Amniotic stem cell (primary cell): Measurements from ENCODE around the gene ARL6IP1.

ENCODE experiments used
- DNase-seq: peaks from one replicate; lab custom pipeline; 2025; lab: John Stamatoyannopoulos, UW

ARL6IP1 gene

GRCh38 chr16:18801145-18801972, at the start of gene ARL6IP1:
ARL6IP1 (minus strand) TSS chr16:18801549; CDS start chr16:18801466, 83 bp downstream.
- DNase-seq: peak; percentile 99

DNA sequence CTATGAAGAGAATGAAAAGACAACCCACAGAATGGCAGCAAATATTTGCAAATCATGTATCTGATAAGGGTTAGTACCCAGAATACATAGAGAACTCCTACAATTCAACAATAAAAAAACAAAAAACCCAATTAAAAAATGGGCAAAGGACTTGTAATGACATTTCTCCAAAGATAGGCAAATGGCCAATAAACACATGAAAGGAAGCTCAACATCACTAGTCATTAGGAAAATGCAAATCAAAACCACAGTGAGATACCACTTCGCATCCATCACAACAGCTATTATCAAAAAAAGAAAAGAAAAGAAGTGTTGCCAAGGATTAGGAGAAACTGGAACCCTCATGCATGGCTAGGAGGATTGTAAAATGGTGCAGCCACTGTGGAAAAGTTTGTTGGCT, 45.1 kb upstream of the ARL6IP1 start:
- DNase-seq: no peak

- DNase-seq: no peak
Observed at GRCh38 chr16:18842565-18842964, 41.2 kb upstream of the ARL6IP1 start.

DNA sequence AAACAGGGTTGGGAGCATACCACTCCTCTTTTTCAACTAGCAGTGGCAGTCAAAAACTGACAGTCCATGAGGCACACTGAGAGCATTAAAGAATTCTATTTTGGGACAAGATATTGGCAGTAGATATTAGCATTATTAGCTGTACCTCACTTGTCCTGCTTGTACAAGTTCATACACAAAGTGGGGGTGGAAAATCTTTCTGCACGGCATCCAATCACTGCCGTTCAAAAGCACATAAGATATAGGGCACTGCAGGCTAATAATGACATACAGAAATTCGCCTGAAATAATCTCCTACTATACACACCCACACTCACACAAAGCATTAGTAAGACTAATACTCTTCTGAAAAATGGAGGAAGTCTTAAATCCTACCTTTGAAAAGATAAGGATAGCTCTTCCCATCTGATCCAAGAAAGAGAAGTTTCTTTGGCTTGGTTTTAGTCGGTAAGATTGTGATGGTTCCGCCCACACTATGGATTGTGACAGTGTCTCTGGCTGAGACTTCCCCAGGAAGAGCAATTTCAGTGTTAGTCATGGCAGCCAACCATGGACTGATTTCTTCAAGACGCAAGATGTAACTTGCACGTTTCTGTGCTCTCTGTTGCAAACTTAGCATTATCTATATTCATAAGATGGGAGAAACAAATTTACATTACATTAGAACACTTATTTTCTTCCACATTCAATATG, 40.6 kb upstream of the ARL6IP1 start:
- no peak for DNase-seq

GRCh38 chr16:18839555-18839954, 38.2 kb upstream of the ARL6IP1 start:
- DNase-seq: no peak

DNA sequence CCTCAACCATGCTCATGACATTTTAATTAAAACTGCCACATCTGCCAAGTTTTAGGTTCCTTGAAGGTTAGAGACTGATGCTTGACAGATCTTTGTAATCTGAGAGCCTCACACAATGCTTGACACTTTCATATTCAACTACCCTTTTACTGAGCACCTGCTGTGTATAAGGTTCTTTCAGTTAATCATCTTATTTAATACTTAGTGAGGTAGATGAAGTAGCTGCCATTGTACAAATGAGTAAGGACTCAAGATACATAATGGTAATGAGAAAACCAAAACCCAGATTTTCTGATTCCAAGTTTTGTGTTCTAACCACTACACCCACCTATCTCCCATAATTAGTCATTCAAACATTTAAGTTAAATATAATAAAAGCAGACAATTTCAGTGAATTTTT, 35.4 kb upstream of the ARL6IP1 start:
- no peak for DNase-seq

GRCh38 chr16:18834864-18835263, 33.5 kb upstream of the ARL6IP1 start:
- no peak for DNase-seq

GRCh38 chr16:18833707-18834505, 32.6 kb upstream of the ARL6IP1 start:
- DNase-seq: no peak

- DNase-seq: no peak
Observed at GRCh38 chr16:18832613-18833012, 31.3 kb upstream of the ARL6IP1 start.

DNA sequence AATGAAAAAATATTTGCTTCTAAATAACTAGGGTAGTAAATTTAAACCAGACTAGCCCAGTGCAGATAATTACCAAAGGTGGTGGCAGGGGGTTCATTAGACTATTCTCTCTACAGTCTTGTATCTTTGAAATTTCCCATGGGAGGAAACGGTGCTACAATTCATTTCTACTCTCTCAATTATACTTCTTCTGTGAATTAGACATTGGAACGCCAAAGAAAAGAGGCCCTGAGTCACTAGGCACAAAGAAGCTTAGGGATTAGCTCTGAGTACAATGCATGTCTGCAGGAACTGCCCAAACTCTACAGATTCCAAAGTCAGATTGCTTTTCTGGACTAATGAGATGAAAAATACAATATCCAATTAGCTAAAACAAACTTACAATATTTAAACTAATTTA, 30.7 kb upstream of the ARL6IP1 start:
- no peak for DNase-seq

GRCh38 chr16:18829251-18829650, 27.9 kb upstream of the ARL6IP1 start:
- no peak for DNase-seq

DNA sequence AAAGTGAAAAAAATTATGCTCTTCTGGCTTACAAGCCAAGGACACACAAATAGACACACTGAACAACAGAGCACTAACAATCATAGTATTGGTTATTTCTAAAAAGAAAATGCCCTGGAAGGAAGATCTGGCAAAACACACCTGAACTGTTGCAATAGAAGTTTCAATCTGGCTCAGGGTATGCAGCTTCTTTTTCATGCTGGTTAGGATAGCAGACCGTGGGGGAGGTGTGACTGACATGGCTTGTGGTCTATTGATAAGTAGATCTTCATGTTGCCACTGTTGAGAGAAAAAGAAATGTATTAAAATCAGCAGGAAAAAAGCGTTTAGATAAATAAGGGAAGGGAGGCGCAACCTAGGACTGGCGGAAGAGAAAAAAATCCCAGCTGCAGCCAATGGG, 26.5 kb upstream of the ARL6IP1 start:
- no peak for DNase-seq

DNA sequence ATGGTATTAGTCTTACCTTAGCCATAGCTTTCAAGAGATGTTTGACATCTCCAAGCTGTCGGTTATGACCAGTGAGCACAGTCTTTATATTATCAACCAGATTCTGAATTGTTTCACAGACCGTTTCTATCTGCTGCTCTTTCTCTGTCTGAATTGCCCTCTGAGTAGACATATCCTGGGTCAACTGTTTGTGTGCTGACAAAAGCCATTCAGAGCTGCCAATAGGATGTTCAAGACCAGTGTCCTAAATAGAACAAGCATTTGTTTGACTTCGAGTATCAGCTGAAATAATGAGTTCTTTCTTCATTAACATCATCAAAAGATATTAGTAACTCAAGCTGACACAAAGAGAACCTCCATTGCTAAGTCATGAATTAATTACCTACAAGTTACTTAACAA, 14.9 kb upstream of the ARL6IP1 start:
- no peak for DNase-seq

GRCh38 chr16:18811925-18812324, 10.6 kb upstream of the ARL6IP1 start:
- no peak for DNase-seq

- DNase-seq: no peak
Observed at GRCh38 chr16:18809165-18809564, 7.8 kb upstream of the ARL6IP1 start.

GRCh38 chr16:18805257-18805773, 4.0 kb upstream of the ARL6IP1 start:
- DNase-seq: no peak

GRCh38 chr16:18804540-18804939, 3.2 kb upstream of the ARL6IP1 start:
- no peak for DNase-seq

- no peak for DNase-seq
Observed at GRCh38 chr16:18803569-18804462, 2.5 kb upstream of the ARL6IP1 start.

- no peak for DNase-seq
Observed at GRCh38 chr16:18802767-18803343, 1.5 kb upstream of the ARL6IP1 start.

- no peak for DNase-seq
Observed at GRCh38 chr16:18800775-18801144, 589 bp downstream of the ARL6IP1 start.

- no peak for DNase-seq
Observed at GRCh38 chr16:18800293-18800692, 1.1 kb downstream of the ARL6IP1 start.
